ENCODE data around the gene CRLF3.
"Not testable (repeated sequence)": the region's sequence is repeated elsewhere in the genome, so short reads cannot be mapped to it uniquely, and the experiment has no call there.

CRLF3 gene

GRCh38 chr17:30831257-30831656, 6.8 kb upstream of the CRLF3 start:
- Histone ChIP-seq H3K4me2 (ENCODE audit: low read length) (peak overlapping the region; percentile 3), H4K8ac (ENCODE audit: low read depth, low read length) (peak overlapping the region; percentile 94), H3K18ac (ENCODE audit: low read length) (no peak overlapping the region), H3K4ac (ENCODE audit: low read depth, low read length) (no peak overlapping the region), H2BK5ac (ENCODE audit: low read length) (no peak overlapping the region), H2BK15ac (replicated peaks; ENCODE audit: low read depth) (peak overlapping the region; percentile 37), H3K23ac (ENCODE audit: low read length) (no peak overlapping the region), H3K56ac (ENCODE audit: low read length) (peak overlapping the region; percentile 43), H3K4me3 (ENCODE audit: low read length) (no peak overlapping the region), H3K79me2 (ENCODE audit: control insufficient read depth, insufficient read depth, low read length) (peaks cover 11% of the 10 kb centered on the region), H3K79me1 (ENCODE audit: low read length) (no peaks in the 10 kb centered on the region), H4K5ac (ENCODE audit: low read length) (peak overlapping the region; percentile 10), H3K36me3 (ENCODE audit: control insufficient read depth, insufficient read depth, low read length) (no peaks in the 10 kb centered on the region), H3K27ac (ENCODE audit: low read depth, low read length) (peak overlapping the region; percentile 1), H3K27me3 (ENCODE audit: insufficient read depth, low read length, poor library complexity) (no peaks in the 10 kb centered on the region), H2AK5ac (ENCODE audit: low read length) (no peak overlapping the region), H3K4me1 (ENCODE audit: control insufficient read depth, low read depth, low read length) (peaks cover 2% of the 10 kb centered on the region), H2BK120ac (ENCODE audit: low read depth, low read length) (no peak overlapping the region), H3K9ac (ENCODE audit: low read length) (peak overlapping the region; percentile 91)
- peak; percentile 83 for DNase-seq
- WGBS (ENCODE audit: extremely low coverage, insufficient coverage, low lambda C conversion rate): no CpG with 5 or more reads among the region's 13 CpGs

- H2BK15ac ChIP-seq (replicated peaks; ENCODE audit: low read depth): no peak overlapping the region
- no peak overlapping the region for H2AK5ac ChIP-seq (ENCODE audit: low read length)
- no peak overlapping the region for H3K18ac ChIP-seq (ENCODE audit: low read length)
- no peak overlapping the region for H3K23ac ChIP-seq (ENCODE audit: low read length)
- H4K5ac ChIP-seq (ENCODE audit: low read length): no peak overlapping the region
- H2BK120ac ChIP-seq (ENCODE audit: low read depth, low read length): no peak overlapping the region
- peaks cover 11% of the 10 kb centered on the region for H3K79me2 ChIP-seq (ENCODE audit: control insufficient read depth, insufficient read depth, low read length)
- H3K4me1 ChIP-seq (ENCODE audit: control insufficient read depth, low read depth, low read length): peaks cover 3% of the 10 kb centered on the region
- DNase-seq: no peak
- H3K4me3 ChIP-seq (ENCODE audit: low read length): no peak overlapping the region
- no peak overlapping the region for H2BK5ac ChIP-seq (ENCODE audit: low read length)
- no peak overlapping the region for H3K4ac ChIP-seq (ENCODE audit: low read depth, low read length)
- H4K8ac ChIP-seq (ENCODE audit: low read depth, low read length): no peak overlapping the region
- no peaks in the 10 kb centered on the region for H3K36me3 ChIP-seq (ENCODE audit: control insufficient read depth, insufficient read depth, low read length)
- no peak overlapping the region for H3K9ac ChIP-seq (ENCODE audit: low read length)
- no peaks in the 10 kb centered on the region for H3K27me3 ChIP-seq (ENCODE audit: insufficient read depth, low read length, poor library complexity)
- no peak overlapping the region for H3K27ac ChIP-seq (ENCODE audit: low read depth, low read length)
- no peaks in the 10 kb centered on the region for H3K79me1 ChIP-seq (ENCODE audit: low read length)
- H3K4me2 ChIP-seq (ENCODE audit: low read length): no peak overlapping the region
- no peak overlapping the region for H3K56ac ChIP-seq (ENCODE audit: low read length)
- no CpG with 5 or more reads among the region's 5 CpGs for whole genome bisulfite sequencing (ENCODE audit: extremely low coverage, insufficient coverage, low lambda C conversion rate)
Measured at GRCh38 chr17:30829022-30829421, 4.5 kb upstream of the CRLF3 start.

- Histone ChIP-seq H3K79me1 (ENCODE audit: low read length) (peaks cover 2% of the 10 kb centered on the region), H4K8ac (ENCODE audit: low read depth, low read length) (no peak overlapping the region), H2AK5ac (ENCODE audit: low read length) (no peak overlapping the region), H3K4me1 (ENCODE audit: control insufficient read depth, low read depth, low read length) (peaks cover 4% of the 10 kb centered on the region), H3K79me2 (ENCODE audit: control insufficient read depth, insufficient read depth, low read length) (peaks cover 12% of the 10 kb centered on the region), H2BK5ac (ENCODE audit: low read length) (no peak overlapping the region), H3K18ac (ENCODE audit: low read length) (no peak overlapping the region), H3K56ac (ENCODE audit: low read length) (no peak overlapping the region), H3K36me3 (ENCODE audit: control insufficient read depth, insufficient read depth, low read length) (no peaks in the 10 kb centered on the region), H3K27me3 (ENCODE audit: insufficient read depth, low read length, poor library complexity) (no peaks in the 10 kb centered on the region), H3K27ac (ENCODE audit: low read depth, low read length) (no peak overlapping the region), H3K4ac (ENCODE audit: low read depth, low read length) (no peak overlapping the region), H4K5ac (ENCODE audit: low read length) (no peak overlapping the region), H3K23ac (ENCODE audit: low read length) (no peak overlapping the region), H2BK15ac (replicated peaks; ENCODE audit: low read depth) (no peak overlapping the region), H3K4me2 (ENCODE audit: low read length) (no peak overlapping the region), H2BK120ac (ENCODE audit: low read depth, low read length) (no peak overlapping the region), H3K4me3 (ENCODE audit: low read length) (no peak overlapping the region), H3K9ac (ENCODE audit: low read length) (no peak overlapping the region)
- no CpG with 5 or more reads among the region's 6 CpGs for WGBS (ENCODE audit: extremely low coverage, insufficient coverage, low lambda C conversion rate)
- DNase-seq: no peak
Measured at GRCh38 chr17:30827082-30827481, 2.6 kb upstream of the CRLF3 start.

- H3K79me2 ChIP-seq (ENCODE audit: control insufficient read depth, insufficient read depth, low read length): peaks cover 35% of the 10 kb centered on the region
- peaks cover 5% of the 10 kb centered on the region for H3K79me1 ChIP-seq (ENCODE audit: low read length)
- H3K4me1 ChIP-seq (ENCODE audit: control insufficient read depth, low read depth, low read length): peaks cover 4% of the 10 kb centered on the region
- peak overlapping the region; percentile 22 for H3K4ac ChIP-seq (ENCODE audit: low read depth, low read length)
- H3K4me2 ChIP-seq (ENCODE audit: low read length): peak overlapping the region; percentile 61
- H3K9ac ChIP-seq (ENCODE audit: low read length): peak overlapping the region; percentile 95
- no peaks in the 10 kb centered on the region for H3K27me3 ChIP-seq (ENCODE audit: insufficient read depth, low read length, poor library complexity)
- H4K8ac ChIP-seq (ENCODE audit: low read depth, low read length): no peak overlapping the region
- DNase-seq: peak; percentile 70
- no peak overlapping the region for H2BK120ac ChIP-seq (ENCODE audit: low read depth, low read length)
- peak overlapping the region; percentile 72 for H3K18ac ChIP-seq (ENCODE audit: low read length)
- peak overlapping the region; percentile 94 for H3K4me3 ChIP-seq (ENCODE audit: low read length)
- no peak overlapping the region for H4K5ac ChIP-seq (ENCODE audit: low read length)
- H2BK5ac ChIP-seq (ENCODE audit: low read length): no peak overlapping the region
- H3K36me3 ChIP-seq (ENCODE audit: control insufficient read depth, insufficient read depth, low read length): no peaks in the 10 kb centered on the region
- WGBS (ENCODE audit: extremely low coverage, insufficient coverage, low lambda C conversion rate): no CpG with 5 or more reads among the region's 11 CpGs
- H3K23ac ChIP-seq (ENCODE audit: low read length): no peak overlapping the region
- peak overlapping the region; percentile 98 for H3K27ac ChIP-seq (ENCODE audit: low read depth, low read length)
- no peak overlapping the region for H2BK15ac ChIP-seq (replicated peaks; ENCODE audit: low read depth)
- peak overlapping the region; percentile 100 for H3K56ac ChIP-seq (ENCODE audit: low read length)
- H2AK5ac ChIP-seq (ENCODE audit: low read length): no peak overlapping the region
Measured at GRCh38 chr17:30824002-30824355, 513 bp downstream of the CRLF3 start.

GRCh38 chr17:30823421-30823820, 1.1 kb downstream of the CRLF3 start:
- Histone ChIP-seq H4K5ac (ENCODE audit: low read length) (no peak overlapping the region), H2BK15ac (replicated peaks; ENCODE audit: low read depth) (no peak overlapping the region), H3K36me3 (ENCODE audit: control insufficient read depth, insufficient read depth, low read length) (no peaks in the 10 kb centered on the region), H4K8ac (ENCODE audit: low read depth, low read length) (no peak overlapping the region), H3K27me3 (ENCODE audit: insufficient read depth, low read length, poor library complexity) (no peaks in the 10 kb centered on the region), H3K27ac (ENCODE audit: low read depth, low read length) (no peak overlapping the region), H3K4me3 (ENCODE audit: low read length) (no peak overlapping the region), H2BK120ac (ENCODE audit: low read depth, low read length) (no peak overlapping the region), H3K18ac (ENCODE audit: low read length) (no peak overlapping the region), H3K9ac (ENCODE audit: low read length) (peak overlapping the region; percentile 95), H3K4me2 (ENCODE audit: low read length) (peak overlapping the region; percentile 37), H2BK5ac (ENCODE audit: low read length) (no peak overlapping the region), H3K4me1 (ENCODE audit: control insufficient read depth, low read depth, low read length) (peaks cover 4% of the 10 kb centered on the region), H3K79me1 (ENCODE audit: low read length) (peaks cover 6% of the 10 kb centered on the region), H3K4ac (ENCODE audit: low read depth, low read length) (no peak overlapping the region), H3K56ac (ENCODE audit: low read length) (peak overlapping the region; percentile 50), H2AK5ac (ENCODE audit: low read length) (no peak overlapping the region), H3K79me2 (ENCODE audit: control insufficient read depth, insufficient read depth, low read length) (peaks cover 36% of the 10 kb centered on the region), H3K23ac (ENCODE audit: low read length) (no peak overlapping the region)
- WGBS (ENCODE audit: extremely low coverage, insufficient coverage, low lambda C conversion rate): no CpG with 5 or more reads among the region's 7 CpGs
- no peak for DNase-seq

GRCh38 chr17:30822919-30823318, 1.6 kb downstream of the CRLF3 start:
- H3K23ac ChIP-seq (ENCODE audit: low read length); H3K18ac ChIP-seq (ENCODE audit: low read length); H2BK120ac ChIP-seq (ENCODE audit: low read depth, low read length); H3K36me3 ChIP-seq (ENCODE audit: control insufficient read depth, insufficient read depth, low read length); H3K4me3 ChIP-seq (ENCODE audit: low read length); H2AK5ac ChIP-seq (ENCODE audit: low read length); H3K9ac ChIP-seq (ENCODE audit: low read length); DNase-seq; H3K27me3 ChIP-seq (ENCODE audit: insufficient read depth, low read length, poor library complexity); H2BK15ac ChIP-seq (replicated peaks; ENCODE audit: low read depth); H3K56ac ChIP-seq (ENCODE audit: low read length); H3K4ac ChIP-seq (ENCODE audit: low read depth, low read length); H2BK5ac ChIP-seq (ENCODE audit: low read length); H3K27ac ChIP-seq (ENCODE audit: low read depth, low read length); H4K5ac ChIP-seq (ENCODE audit: low read length); H3K4me1 ChIP-seq (ENCODE audit: control insufficient read depth, low read depth, low read length); H4K8ac ChIP-seq (ENCODE audit: low read depth, low read length); H3K4me2 ChIP-seq (ENCODE audit: low read length); H3K79me1 ChIP-seq (ENCODE audit: low read length): not testable (repeated sequence)
- no CpG with 5 or more reads among the region's 14 CpGs for WGBS (ENCODE audit: extremely low coverage, insufficient coverage, low lambda C conversion rate)
- peaks cover 36% of the 10 kb centered on the region for H3K79me2 ChIP-seq (ENCODE audit: control insufficient read depth, insufficient read depth, low read length)
